COLO829 (cell line): ENCODE results near the gene SPR.

Experiments
- DNase-seq: peaks from one replicate; pipeline ENCODE4 v3.0.0; 2012; ENCODE audit warnings: low spot score

SPR gene

GRCh38 chr2:72887032-72887739 is at the start of gene SPR:
SPR (plus strand) TSS chr2:72887408; CDS start chr2:72887433, 25 bp downstream.
- peak; percentile 31 for DNase-seq

GRCh38 chr2:72840066-72840465 is 47.1 kb upstream of the SPR start:
- no peak for DNase-seq

- DNase-seq = no peak
Observed at GRCh38 chr2:72841462-72842125, 45.6 kb upstream of the SPR start.

- DNase-seq = no peak
Observed at GRCh38 chr2:72843301-72843700, 43.9 kb upstream of the SPR start.

- DNase-seq = no peak
Observed at GRCh38 chr2:72846171-72847095, 40.8 kb upstream of the SPR start.

GRCh38 chr2:72847534-72848315 is 39.5 kb upstream of the SPR start:
- DNase-seq = no peak

GRCh38 chr2:72848436-72849137 is 38.6 kb upstream of the SPR start:
- no peak for DNase-seq

- no peak for DNase-seq
Observed at GRCh38 chr2:72849138-72849462, 38.1 kb upstream of the SPR start.

- no peak for DNase-seq
Observed at GRCh38 chr2:72851333-72851732, 35.9 kb upstream of the SPR start.

GRCh38 chr2:72859831-72860262 is 27.4 kb upstream of the SPR start:
- DNase-seq = peak; percentile 45

- peak; percentile 91 for DNase-seq
Observed at GRCh38 chr2:72862239-72862988, 24.8 kb upstream of the SPR start.

- DNase-seq = no peak
Observed at GRCh38 chr2:72863046-72863445, 24.2 kb upstream of the SPR start.

GRCh38 chr2:72864500-72864899 is 22.7 kb upstream of the SPR start:
- no peak for DNase-seq

GRCh38 chr2:72871060-72871459 is 16.1 kb upstream of the SPR start:
- no peak for DNase-seq

- no peak for DNase-seq
Observed at GRCh38 chr2:72871880-72872279, 15.3 kb upstream of the SPR start.

GRCh38 chr2:72883356-72883962 is 3.7 kb upstream of the SPR start:
- peak; percentile 75 for DNase-seq

- no peak for DNase-seq
Observed at GRCh38 chr2:72886505-72887031, 640 bp upstream of the SPR start.

- peak; percentile 79 for DNase-seq
Observed at GRCh38 chr2:72887740-72888437, 681 bp downstream of the SPR start.
